K562 (cell line): ENCODE data around the gene KCNG1. TPM values are rescaled to one million over a fixed set of nuclear protein-coding genes. Genes with fewer than 3 reads are reported as not detected.

Experiments
- ATAC-seq: fragments of 200-7000 bp; cut with Tn5 transposase; 3 replicates; pipeline ENCODE4 v1.9.1; 2020; ENCODE audit warnings: moderate library complexity
- BruUV-seq: library from RNA; stranded (reverse); fragments of 400-500 nt; replicated peaks from 2 replicates; lab custom pipeline; 2021; lab: Mats Ljungman, UMichigan
- CTCF ChIA-PET: fragments of 300-600 bp; formaldehyde crosslinking; extraction: SDS; loops from one replicate; lab custom pipeline; 2021; ENCODE audit warnings: low intra/inter-chr PET ratio; lab: Yijun Ruan, JAX
- POLR2A ChIA-PET: fragments of 300-600, 350-650 bp; sonication (Branson Sonifier 250); formaldehyde crosslinking; extraction: SDS; loops from one replicate; lab custom pipeline; 2021; ENCODE audit warnings: antibody characterized with exemption, inconsistent platforms; lab: Yijun Ruan, JAX
- DNase-seq, 4 experiments: peaks; one replicate each; pipeline versions ENCODE4 v3.0.0 to v3.0.0-alpha.2; 2011 to 2018; ENCODE audit warnings: low spot score in 3 of 4, mixed read lengths in 3 of 4; ENCODE audit errors: extremely low read depth in 1 of 4
- FAIRE-seq: peaks from 2 replicates; lab custom pipeline; 2011; peaks lifted over from hg19 to GRCh38; lab: Jason Lieb, UNC
- H2AFZ ChIP-seq: 2 replicates; pipeline ENCODE4 v1.6.0; 2011; ENCODE audit warnings: low read depth, low read length, control low read depth, inconsistent platforms
- H3K27ac ChIP-seq: fragments of 200-600 bp; 3 replicates; pipeline ENCODE4 v1.8.0; 2011; ENCODE audit warnings: low read depth, mild to moderate bottlenecking, control low read depth, inconsistent platforms, low read length, moderate library complexity, mixed read lengths; ENCODE audit errors: extremely low read depth
- H3K27me3 ChIP-seq, 2 experiments: fragments of 300-600 bp in 1 of 2; 2 replicates in 1 of 2; 3 replicates in 1 of 2; pipeline versions ENCODE4 v1.6.0 to v1.8.0; 2011; ENCODE audit warnings: inconsistent platforms in 2 of 2, low read length in 2 of 2, mild to moderate bottlenecking in 1 of 2, mixed read lengths in 1 of 2, moderate library complexity in 1 of 2; ENCODE audit not compliant: control insufficient read depth in 2 of 2, insufficient read depth in 2 of 2
- H3K36me3 ChIP-seq: fragments of 300-600 bp; 3 replicates; pipeline ENCODE4 v1.8.0; 2011; ENCODE audit warnings: mild to moderate bottlenecking, low read length, inconsistent platforms; ENCODE audit not compliant: control insufficient read depth, insufficient read depth
- H3K4me1 ChIP-seq, 2 experiments: fragments of 200-600 bp in 1 of 2; replicated peaks in 1 of 2; 2 replicates in 1 of 2; 3 replicates in 1 of 2; pipeline versions ENCODE4 v1.5.1 to v1.8.0; 2011; ENCODE audit warnings: inconsistent platforms in 2 of 2, low read length in 2 of 2, mild to moderate bottlenecking in 1 of 2, mixed read lengths in 1 of 2, moderate library complexity in 1 of 2; ENCODE audit not compliant: control insufficient read depth in 2 of 2, insufficient read depth in 2 of 2
- H3K4me2 ChIP-seq: 2 replicates; pipeline ENCODE4 v1.6.1; 2011; ENCODE audit warnings: low read length, control low read depth, inconsistent platforms, mixed read lengths; ENCODE audit not compliant: insufficient read depth
- H3K4me3 ChIP-seq: fragments of 200-600 bp; sonication (generic), shearing (Covaris generic); 2 replicates; pipeline ENCODE4 v1.5.1; 2016; ENCODE audit warnings: control low read depth, inconsistent platforms
- H3K79me2 ChIP-seq: fragments of 200-600 bp; 3 replicates; pipeline ENCODE4 v1.8.0; 2011; ENCODE audit warnings: low read length, inconsistent platforms; ENCODE audit not compliant: control insufficient read depth, insufficient read depth
- H3K9ac ChIP-seq, 2 experiments: 2 replicates each; pipeline versions ENCODE4 v1.6.0 to v1.6.1; 2011; ENCODE audit warnings: low read depth in 2 of 2, low read length in 2 of 2, control low read depth in 1 of 2, inconsistent platforms in 1 of 2, mild to moderate bottlenecking in 1 of 2, mixed read lengths in 1 of 2; ENCODE audit not compliant: insufficient read depth in 1 of 2
- H3K9me1 ChIP-seq: one replicate; pipeline ENCODE4 v1.6.0; 2011; ENCODE audit warnings: inconsistent platforms, mild to moderate bottlenecking, low read length, moderate library complexity; ENCODE audit not compliant: control insufficient read depth, insufficient read depth
- H3K9me3 ChIP-seq: replicated peaks from 2 replicates; pipeline ENCODE4 v1.5.1; 2011; ENCODE audit warnings: low read depth, low read length, inconsistent platforms; ENCODE audit not compliant: control insufficient read depth, insufficient read depth
- H4K20me1 ChIP-seq: replicated peaks from 2 replicates; pipeline ENCODE4 v1.6.1; 2011; ENCODE audit warnings: low read length, inconsistent platforms, mixed read lengths; ENCODE audit not compliant: control insufficient read depth, insufficient read depth
- CEBPG ChIP-seq, 3 experiments: fragments of 200-800 bp in 1 of 3; sonication (Bioruptor generic) in 1 of 3; sonication (generic) in 1 of 3; formaldehyde crosslinking in 1 of 3; IDR thresholded peaks in 2 of 3; conservative IDR thresholded peaks in 1 of 3; 2 replicates each; pipeline versions ENCODE4 v1.6.1 to v1.8.0; 2016 to 2022; ENCODE audit warnings: missing compliant biosample characterization in 2 of 3, missing genetic modification characterization in 2 of 3, mild to moderate bottlenecking in 1 of 3, missing genetic modification reagents in 1 of 3
- EHMT2 ChIP-seq: fragments of 450-650 bp; IDR thresholded peaks from 2 replicates; pipeline ENCODE4 v1.6.1; 2018; ENCODE audit warnings: antibody characterized with exemption
- FOSL1 ChIP-seq: fragments of 200-800 bp; sonication (Bioruptor generic); conservative IDR thresholded peaks from 2 replicates; pipeline ENCODE4 v1.6.1; 2016; ENCODE audit warnings: missing genetic modification characterization, missing compliant biosample characterization
- HLTF ChIP-seq: fragments of 450-650 bp; IDR thresholded peaks from 2 replicates; pipeline ENCODE4 v1.6.1; 2016
- MAFG ChIP-seq: fragments of 450-650 bp; conservative IDR thresholded peaks from 2 replicates; pipeline ENCODE4 v1.6.1; 2016; ENCODE audit warnings: missing genetic modification characterization, missing compliant biosample characterization
- NFE2 ChIP-seq: IDR thresholded peaks from 2 replicates; pipeline ENCODE4 v1.6.1; 2014; ENCODE audit warnings: antibody characterized with exemption, low read depth
- OTX1 ChIP-seq: fragments of 450-650 bp; formaldehyde crosslinking; IDR thresholded peaks from 2 replicates; pipeline ENCODE4 v1.4.0; 2022; ENCODE audit warnings: mild to moderate bottlenecking
- POLR2G ChIP-seq: fragments of 200-400 bp; formaldehyde crosslinking; IDR thresholded peaks from 2 replicates; pipeline ENCODE4 v1.6.1; 2017; ENCODE audit warnings: low read depth, mild to moderate bottlenecking, antibody characterized with exemption, low read length, moderate library complexity
- RBM14 ChIP-seq: fragments of 200-400 bp; formaldehyde crosslinking; IDR thresholded peaks from 2 replicates; pipeline ENCODE4 v1.6.1; 2018; ENCODE audit warnings: low read depth, mild to moderate bottlenecking, low read length, moderate library complexity, borderline replicate concordance; ENCODE audit not compliant: insufficient read depth
- U2AF1 ChIP-seq: fragments of 200-400 bp; formaldehyde crosslinking; optimal IDR thresholded peaks from 2 replicates; pipeline ENCODE3; 2017; ENCODE audit warnings: mild to moderate bottlenecking, low read depth, low read length, moderate library complexity
- ZNF766 ChIP-seq: fragments of 200-800 bp; sonication (Bioruptor generic); conservative IDR thresholded peaks from 2 replicates; pipeline ENCODE4 v1.6.1; 2016; ENCODE audit warnings: missing genetic modification characterization, missing compliant biosample characterization
- WGBS: fragments of 100-300 bp; shearing (Covaris generic); methylation state at CpG from one replicate; pipeline ENCODE4 v1.1.6; 2016; ENCODE audit warnings: low coverage, mixed read lengths; ENCODE audit not compliant: insufficient coverage; ENCODE audit errors: missing lambda C conversion rate; 5-methylcytosine and 5-hydroxymethylcytosine counted together
- in situ Hi-C: fragments of 300-500 bp; cut with MboI; formaldehyde crosslinking; loops from 4 replicates; pipeline ENCODE4 v1.15.0; 2018; ENCODE audit warnings: inconsistent platforms, mixed read lengths
- intact Hi-C: fragments of 100-400 bp; cut with micrococcal nuclease; formaldehyde crosslinking; loops from 2 replicates; pipeline ENCODE4 v1.14.2; 2022
- polyA plus RNA-seq, 8 experiments: library from polyadenylated mRNA; depleted of rRNA in 4 of 8; stranded (reverse) in 5 of 8; unstranded in 3 of 8; fragments of >200 nt; fragmentation: Nextera tagmentation in 2 of 8; fragmentation: Illumina TruSeq in 1 of 8; extraction: Ambion mirVana in 2 of 8; extraction: Trizol in 1 of 8; gene quantifications; 2 replicates each; pipeline versions ENCODE4 v1.2.1 to v1.2.3, GENCODE V29; 2011 to 2014; ENCODE audit warnings: inconsistent platforms in 1 of 8, missing spikeins in 1 of 8
- total RNA-seq, 7 experiments: library from RNA; depleted of rRNA in 6 of 7; stranded (reverse); fragments of >200 nt in 6 of 7; fragmentation: Illumina TruSeq in 2 of 7; extraction: Trizol in 2 of 7; gene quantifications; 2 replicates each; pipeline versions ENCODE4 v1.2.1 to v1.2.3, GENCODE V29; 2011 to 2021; ENCODE audit warnings: low replicate concordance in 1 of 7
- TF ChIP-seq, protein P1 (sequence below): fragments of 250-450 bp; sonication (Bioruptor Pico); IDR thresholded peaks from 2 replicates; pipeline ENCODE4 v1.8.0; 2022; ENCODE audit warnings: inconsistent platforms
- TF ChIP-seq, protein P2 (sequence below): sonication (generic); formaldehyde crosslinking; IDR thresholded peaks from 2 replicates; pipeline ENCODE4 v1.8.1; 2023; ENCODE audit warnings: mild to moderate bottlenecking, missing genetic modification reagents

The KCNG1 gene
- total and polyA plus RNA-seq, 9 of the 15 experiments (the other 6 are each of a cell fraction or from before 2014, with no cell fraction given), result 0.06 to 1.5 (median 0.22) TPM; not detected in 2

DNA sequence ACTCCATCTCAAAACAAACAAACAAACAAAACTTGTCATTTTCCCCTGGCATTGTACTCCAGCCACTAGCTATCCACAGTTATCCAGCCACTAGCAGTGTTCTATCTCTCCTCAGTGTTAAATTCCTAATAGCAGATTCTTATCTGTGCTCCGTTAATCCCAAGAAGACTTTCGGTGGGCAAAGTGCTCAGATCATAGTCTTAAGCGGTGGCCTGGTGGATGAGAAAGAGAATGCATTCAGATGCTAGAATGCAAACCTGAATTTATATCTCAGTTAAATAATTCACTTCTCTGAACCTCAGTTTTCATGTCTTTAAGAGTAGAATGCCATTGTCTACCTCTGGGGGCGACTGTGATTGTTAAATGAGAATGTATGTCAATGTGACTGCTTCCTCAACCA is 47.7 kb upstream of the KCNG1 start:
- FAIRE-seq (no peak), ATAC-seq (no peak), DNase-seq (no peak)
- no peak for TF ChIP-seq MAFG (tag)
- no peak for TF ChIP-seq RBM14
- TF ChIP-seq CEBPG (CRISPR knock-in tag; IDR thresholded peaks at IDR 0.05), result no peak
- no peak for TF ChIP-seq CEBPG (tag; conservative IDR thresholded peaks at IDR 0.05 in 1 of 2, IDR thresholded peaks at IDR 0.05 in 1 of 2)
- Histone ChIP-seq H3K27me3 (peaks cover 4% of the 10 kb centered on the region in 2 experiments; a peak in 2 of 5 replicates), H3K4me2 (no peak overlapping the region), H3K79me2 (no peaks in the 10 kb centered on the region), H3K4me3 (no peak overlapping the region), H3K9me1 (no peaks in the 10 kb centered on the region), H3K4me1 (no peaks in the 10 kb centered on the region), H4K20me1 (0 out of 2 replicates have a peak, but pooled peaks cover 2% of the 10 kb centered on the region), H3K36me3 (no peaks in the 10 kb centered on the region), H3K9ac (no peak overlapping the region), H3K9me3 (no peaks in the 10 kb centered on the region), H3K27ac (no peak overlapping the region), H2AFZ (no peak overlapping the region)
- ChIA-PET CTCF (no interaction called here), POLR2A (no interaction called here)
- 6% methylated on average over 4 of the region's 4 CpGs for WGBS
- BruUV-seq, result no TSS peak
- intact Hi-C loops, result no loop called here
- in situ Hi-C loops, result no loop called here

DNA sequence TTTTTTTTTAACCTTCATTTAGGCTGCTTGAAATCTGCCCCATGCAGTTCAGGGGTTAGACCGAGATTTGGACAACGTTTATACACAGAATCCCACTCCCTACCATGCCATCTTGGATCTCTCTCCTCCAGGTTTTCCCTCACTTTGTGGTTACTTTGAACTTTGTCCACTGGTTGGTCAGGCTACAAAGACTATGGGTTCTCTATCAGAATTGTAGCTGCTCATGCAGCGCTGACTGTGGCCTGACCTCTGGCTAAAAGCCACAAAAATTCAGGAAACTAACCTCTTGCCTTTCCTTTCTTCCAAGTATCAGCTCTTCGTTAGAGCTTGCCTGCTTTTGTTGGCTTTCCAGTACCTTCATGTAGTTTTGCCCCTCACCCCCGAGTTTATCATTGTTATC is 44.9 kb upstream of the KCNG1 start:
- ChIA-PET POLR2A (interaction anchor here (0.6 to 1.0 kb wide), 2 partner anchors 40 to 208 kb away, joined by 3 to 4 read pairs; no protein-coding TSS in a partner anchor), CTCF (no interaction called here)
- no peaks in the 10 kb centered on the region for H3K4me1 ChIP-seq
- no peak for ATAC-seq
- no peak overlapping the region for H3K4me2 ChIP-seq
- intact Hi-C loops, result no loop called here
- no peak for DNase-seq
- no peaks in the 10 kb centered on the region for H3K36me3 ChIP-seq
- in situ Hi-C loops, result no loop called here
- no peak overlapping the region for H3K9ac ChIP-seq
- no peaks in the 10 kb centered on the region for H3K9me1 ChIP-seq
- H3K4me3 ChIP-seq, result no peak overlapping the region
- H3K9me3 ChIP-seq, result no peaks in the 10 kb centered on the region
- H3K27me3 ChIP-seq, result peaks cover 3 to 11% of the 10 kb centered on the region in 2 experiments; a peak in 2 of 5 replicates
- 1% methylated on average over 5 of the region's 5 CpGs for WGBS
- no peak overlapping the region for H2AFZ ChIP-seq
- BruUV-seq, result no TSS peak
- no peak overlapping the region for H3K27ac ChIP-seq
- no peak for FAIRE-seq
- H3K79me2 ChIP-seq, result no peaks in the 10 kb centered on the region
- 0 out of 2 replicates have a peak, but pooled peaks cover 2% of the 10 kb centered on the region for H4K20me1 ChIP-seq
- no peak for TF ChIP-seq U2AF1
- TF ChIP-seq, protein P1, sequence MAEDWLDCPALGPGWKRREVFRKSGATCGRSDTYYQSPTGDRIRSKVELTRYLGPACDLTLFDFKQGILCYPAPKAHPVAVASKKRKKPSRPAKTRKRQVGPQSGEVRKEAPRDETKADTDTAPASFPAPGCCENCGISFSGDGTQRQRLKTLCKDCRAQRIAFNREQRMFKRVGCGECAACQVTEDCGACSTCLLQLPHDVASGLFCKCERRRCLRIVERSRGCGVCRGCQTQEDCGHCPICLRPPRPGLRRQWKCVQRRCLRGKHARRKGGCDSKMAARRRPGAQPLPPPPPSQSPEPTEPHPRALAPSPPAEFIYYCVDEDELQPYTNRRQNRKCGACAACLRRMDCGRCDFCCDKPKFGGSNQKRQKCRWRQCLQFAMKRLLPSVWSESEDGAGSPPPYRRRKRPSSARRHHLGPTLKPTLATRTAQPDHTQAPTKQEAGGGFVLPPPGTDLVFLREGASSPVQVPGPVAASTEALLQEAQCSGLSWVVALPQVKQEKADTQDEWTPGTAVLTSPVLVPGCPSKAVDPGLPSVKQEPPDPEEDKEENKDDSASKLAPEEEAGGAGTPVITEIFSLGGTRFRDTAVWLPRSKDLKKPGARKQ (CRISPR knock-in tag), result no peak
- TF ChIP-seq, protein P2, sequence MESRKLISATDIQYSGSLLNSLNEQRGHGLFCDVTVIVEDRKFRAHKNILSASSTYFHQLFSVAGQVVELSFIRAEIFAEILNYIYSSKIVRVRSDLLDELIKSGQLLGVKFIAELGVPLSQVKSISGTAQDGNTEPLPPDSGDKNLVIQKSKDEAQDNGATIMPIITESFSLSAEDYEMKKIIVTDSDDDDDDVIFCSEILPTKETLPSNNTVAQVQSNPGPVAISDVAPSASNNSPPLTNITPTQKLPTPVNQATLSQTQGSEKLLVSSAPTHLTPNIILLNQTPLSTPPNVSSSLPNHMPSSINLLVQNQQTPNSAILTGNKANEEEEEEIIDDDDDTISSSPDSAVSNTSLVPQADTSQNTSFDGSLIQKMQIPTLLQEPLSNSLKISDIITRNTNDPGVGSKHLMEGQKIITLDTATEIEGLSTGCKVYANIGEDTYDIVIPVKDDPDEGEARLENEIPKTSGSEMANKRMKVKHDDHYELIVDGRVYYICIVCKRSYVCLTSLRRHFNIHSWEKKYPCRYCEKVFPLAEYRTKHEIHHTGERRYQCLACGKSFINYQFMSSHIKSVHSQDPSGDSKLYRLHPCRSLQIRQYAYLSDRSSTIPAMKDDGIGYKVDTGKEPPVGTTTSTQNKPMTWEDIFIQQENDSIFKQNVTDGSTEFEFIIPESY, result no peak
- no peak for TF ChIP-seq FOSL1
- no peak for TF ChIP-seq RBM14
- TF ChIP-seq HLTF, result no peak
- TF ChIP-seq EHMT2, result no peak
- TF ChIP-seq OTX1 (CRISPR knock-in tag), result no peak
- no peak for TF ChIP-seq POLR2G
- TF ChIP-seq NFE2, result no peak
- TF ChIP-seq ZNF766 (CRISPR knock-in tag), result no peak
